ENCODE measurements around the gene TACO1.

TACO1 gene

GRCh38 chr17:63621684-63622573 is 21.2 kb downstream of the TACO1 start, which contains the start of gene MAP3K3:
TSS of gene MAP3K3 (plus strand) at chr17:63622417. CDS start at chr17:63622760, 343 bp downstream.
- peak; percentile 97 for DNase-seq (ENCODE audit: low read depth, low spot score)
- no peaks in the 10 kb centered on the region for H3K4me1 ChIP-seq (ENCODE audit: insufficient read depth, insufficient read length)
- H3K4me3 ChIP-seq (ENCODE audit: insufficient read length, low read depth): peak within 1 kb of the TSS; percentile 76
- no peaks in the 10 kb centered on the region for H3K9me3 ChIP-seq (ENCODE audit: insufficient read depth, low read length)
- no peaks in the 10 kb centered on the region for H3K27me3 ChIP-seq (ENCODE audit: insufficient read depth, insufficient read length)
- H3K36me3 ChIP-seq (ENCODE audit: insufficient read depth, insufficient read length, low read length): no peaks in the 10 kb centered on the region
- TF ChIP-seq SUZ12 (IDR thresholded peaks at IDR 0.05; ENCODE audit: extremely low read depth, insufficient read depth, insufficient read length) (no peak), ZNF274 (IDR thresholded peaks at IDR 0.05; ENCODE audit: low read depth, low read length) (no peak), YY1 (IDR thresholded peaks at IDR 0.05; ENCODE audit: insufficient read depth, insufficient read length) (no peak)
- peak within 1 kb of the TSS; percentile 91 for H3K9ac ChIP-seq (ENCODE audit: insufficient read length, low read depth)

GRCh38 chr17:63622574-63623390 is 22.1 kb downstream of the TACO1 start:
- Histone ChIP-seq H3K27me3 (ENCODE audit: insufficient read depth, insufficient read length) (no peaks in the 10 kb centered on the region), H3K9me3 (ENCODE audit: insufficient read depth, low read length) (no peaks in the 10 kb centered on the region), H3K4me3 (ENCODE audit: insufficient read length, low read depth) (peak overlapping the region; percentile 76), H3K9ac (ENCODE audit: insufficient read length, low read depth) (peak overlapping the region; percentile 91), H3K4me1 (ENCODE audit: insufficient read depth, insufficient read length) (no peaks in the 10 kb centered on the region), H3K36me3 (ENCODE audit: insufficient read depth, insufficient read length, low read length) (no peaks in the 10 kb centered on the region)
- TF ChIP-seq ZNF274 (IDR thresholded peaks at IDR 0.05; ENCODE audit: low read depth, low read length): no peak
- TF ChIP-seq SUZ12 (IDR thresholded peaks at IDR 0.05; ENCODE audit: extremely low read depth, insufficient read depth, insufficient read length): no peak
- TF ChIP-seq YY1 (IDR thresholded peaks at IDR 0.05; ENCODE audit: insufficient read depth, insufficient read length): no peak
- no peak for DNase-seq (ENCODE audit: low read depth, low spot score)

- Histone ChIP-seq H3K27me3 (ENCODE audit: insufficient read depth, insufficient read length) (no peaks in the 10 kb centered on the region), H3K4me1 (ENCODE audit: insufficient read depth, insufficient read length) (no peaks in the 10 kb centered on the region), H3K4me3 (ENCODE audit: insufficient read length, low read depth) (peak overlapping the region; percentile 76), H3K9ac (ENCODE audit: insufficient read length, low read depth) (peak overlapping the region; percentile 4), H3K36me3 (ENCODE audit: insufficient read depth, insufficient read length, low read length) (no peaks in the 10 kb centered on the region), H3K9me3 (ENCODE audit: insufficient read depth, low read length) (no peaks in the 10 kb centered on the region)
- no peak for DNase-seq (ENCODE audit: low read depth, low spot score)
- TF ChIP-seq SUZ12 (IDR thresholded peaks at IDR 0.05; ENCODE audit: extremely low read depth, insufficient read depth, insufficient read length) (no peak), YY1 (IDR thresholded peaks at IDR 0.05; ENCODE audit: insufficient read depth, insufficient read length) (no peak), ZNF274 (IDR thresholded peaks at IDR 0.05; ENCODE audit: low read depth, low read length) (no peak)
Observed at GRCh38 chr17:63623786-63624530, 23.3 kb downstream of the TACO1 start.

GRCh38 chr17:63624531-63624880 is 23.8 kb downstream of the TACO1 start:
- no peak for DNase-seq (ENCODE audit: low read depth, low spot score)
- no peaks in the 10 kb centered on the region for H3K9me3 ChIP-seq (ENCODE audit: insufficient read depth, low read length)
- no peak overlapping the region for H3K4me3 ChIP-seq (ENCODE audit: insufficient read length, low read depth)
- no peak for TF ChIP-seq SUZ12 (IDR thresholded peaks at IDR 0.05; ENCODE audit: extremely low read depth, insufficient read depth, insufficient read length)
- no peak for TF ChIP-seq YY1 (IDR thresholded peaks at IDR 0.05; ENCODE audit: insufficient read depth, insufficient read length)
- TF ChIP-seq ZNF274 (IDR thresholded peaks at IDR 0.05; ENCODE audit: low read depth, low read length): no peak
- H3K27me3 ChIP-seq (ENCODE audit: insufficient read depth, insufficient read length): no peaks in the 10 kb centered on the region
- no peak overlapping the region for H3K9ac ChIP-seq (ENCODE audit: insufficient read length, low read depth)
- no peaks in the 10 kb centered on the region for H3K4me1 ChIP-seq (ENCODE audit: insufficient read depth, insufficient read length)
- H3K36me3 ChIP-seq (ENCODE audit: insufficient read depth, insufficient read length, low read length): no peaks in the 10 kb centered on the region

- no peak overlapping the region for H3K4me3 ChIP-seq (ENCODE audit: insufficient read length, low read depth)
- no peak for DNase-seq (ENCODE audit: low read depth, low spot score)
- H3K27me3 ChIP-seq (ENCODE audit: insufficient read depth, insufficient read length): no peaks in the 10 kb centered on the region
Observed at GRCh38 chr17:63626551-63627180, 26.0 kb downstream of the TACO1 start.

GRCh38 chr17:63629627-63630026 is 28.9 kb downstream of the TACO1 start:
- DNase-seq (ENCODE audit: low read depth, low spot score): no peak
- H3K9ac ChIP-seq (ENCODE audit: insufficient read length, low read depth): no peak overlapping the region
- H3K27me3 ChIP-seq (ENCODE audit: insufficient read depth, insufficient read length): no peaks in the 10 kb centered on the region
- peaks cover 7% of the 10 kb centered on the region for H3K4me1 ChIP-seq (ENCODE audit: insufficient read depth, insufficient read length)
- H3K4me3 ChIP-seq (ENCODE audit: insufficient read length, low read depth): no peak overlapping the region
- TF ChIP-seq YY1 (IDR thresholded peaks at IDR 0.05; ENCODE audit: insufficient read depth, insufficient read length) (no peak), SUZ12 (IDR thresholded peaks at IDR 0.05; ENCODE audit: extremely low read depth, insufficient read depth, insufficient read length) (no peak), ZNF274 (IDR thresholded peaks at IDR 0.05; ENCODE audit: low read depth, low read length) (no peak)
- H3K9me3 ChIP-seq (ENCODE audit: insufficient read depth, low read length): no peaks in the 10 kb centered on the region
- H3K36me3 ChIP-seq (ENCODE audit: insufficient read depth, insufficient read length, low read length): peaks cover 10% of the 10 kb centered on the region

More at GRCh38 chr17:63626551-63627180, 26.0 kb downstream of the TACO1 start:
- H3K36me3 ChIP-seq (ENCODE audit: insufficient read depth, insufficient read length, low read length): no peaks in the 10 kb centered on the region
- no peak for TF ChIP-seq ZNF274 (IDR thresholded peaks at IDR 0.05; ENCODE audit: low read depth, low read length)
- TF ChIP-seq SUZ12 (IDR thresholded peaks at IDR 0.05; ENCODE audit: extremely low read depth, insufficient read depth, insufficient read length): no peak
- TF ChIP-seq YY1 (IDR thresholded peaks at IDR 0.05; ENCODE audit: insufficient read depth, insufficient read length): no peak
- no peaks in the 10 kb centered on the region for H3K4me1 ChIP-seq (ENCODE audit: insufficient read depth, insufficient read length)
- no peaks in the 10 kb centered on the region for H3K9me3 ChIP-seq (ENCODE audit: insufficient read depth, low read length)
- no peak overlapping the region for H3K9ac ChIP-seq (ENCODE audit: insufficient read length, low read depth)

Data from NT2/D1 (cell line).